H9 (cell line): ENCODE data around the gene ZCCHC17. TPM values are rescaled to one million over a fixed set of nuclear protein-coding genes. Genes with fewer than 3 reads are reported as not detected.

ENCODE experiments used
- DNase-seq: peaks from one replicate; pipeline ENCODE4 v3.0.0-alpha.2; 2017
- H2AFZ ChIP-seq: one replicate; pipeline ENCODE4 v1.6.1; 2013; ENCODE audit warnings: mild to moderate bottlenecking, low read length, control low read depth, moderate library complexity
- H2AK5ac ChIP-seq: 2 replicates; pipeline ENCODE4 v1.6.1; 2013; ENCODE audit warnings: low read length, control low read depth, mixed read lengths; ENCODE audit not compliant: insufficient read length
- H2BK120ac ChIP-seq: one replicate; pipeline ENCODE4 v1.6.1; 2013; ENCODE audit warnings: low read depth, mild to moderate bottlenecking, low read length, control low read depth, inconsistent platforms; ENCODE audit not compliant: poor library complexity, severe bottlenecking
- H2BK12ac ChIP-seq: 2 replicates; pipeline ENCODE4 v1.6.1; 2013; ENCODE audit warnings: low read length, control low read depth, mixed read lengths, low read depth; ENCODE audit not compliant: insufficient read length
- H2BK15ac ChIP-seq: 2 replicates; pipeline ENCODE4 v1.6.1; 2013; ENCODE audit warnings: low read depth, low read length, control low read depth
- H2BK20ac ChIP-seq: one replicate; pipeline ENCODE4 v1.6.1; 2013; ENCODE audit warnings: low read depth, mild to moderate bottlenecking, low read length, control low read depth, inconsistent platforms; ENCODE audit not compliant: poor library complexity, severe bottlenecking
- H2BK5ac ChIP-seq: 2 replicates; pipeline ENCODE4 v1.6.1; 2013; ENCODE audit warnings: low read length, control low read depth, mixed read lengths; ENCODE audit not compliant: insufficient read length
- H3K14ac ChIP-seq: 2 replicates; pipeline ENCODE4 v1.6.1; 2013; ENCODE audit warnings: low read length, control low read depth; ENCODE audit not compliant: insufficient read depth
- H3K18ac ChIP-seq: 2 replicates; pipeline ENCODE4 v1.6.1; 2013; ENCODE audit warnings: low read depth, mild to moderate bottlenecking, mixed read lengths, low read length, control low read depth; ENCODE audit not compliant: insufficient read length
- H3K23ac ChIP-seq: 2 replicates; pipeline ENCODE4 v1.6.1; 2013; ENCODE audit warnings: low read length, control low read depth, mixed read lengths, low read depth; ENCODE audit not compliant: insufficient read length
- H3K23me2 ChIP-seq: 2 replicates; pipeline ENCODE4 v1.6.1; 2013; ENCODE audit warnings: low read depth, mild to moderate bottlenecking, mixed read lengths, low read length, control low read depth; ENCODE audit not compliant: insufficient read length, poor library complexity, severe bottlenecking
- H3K27ac ChIP-seq: 2 replicates; pipeline ENCODE4 v1.5.1; 2013; ENCODE audit warnings: low read length, control low read depth, mixed read lengths, low read depth; ENCODE audit not compliant: insufficient read length
- H3K27me3 ChIP-seq: 2 replicates; pipeline ENCODE4 v1.6.1; 2013; ENCODE audit warnings: low read length, control low read depth, inconsistent platforms; ENCODE audit not compliant: insufficient read depth
- H3K4ac ChIP-seq: 2 replicates; pipeline ENCODE4 v1.6.1; 2013; ENCODE audit warnings: low read depth, mild to moderate bottlenecking, control low read depth, inconsistent platforms, low read length, moderate library complexity
- H3K4me1 ChIP-seq: 2 replicates; pipeline ENCODE4 v1.6.1; 2013; ENCODE audit warnings: low read length, control low read depth, inconsistent platforms; ENCODE audit not compliant: insufficient read depth
- H3K4me2 ChIP-seq: 2 replicates; pipeline ENCODE4 v1.6.1; 2013; ENCODE audit warnings: low read length, control low read depth, mixed read lengths; ENCODE audit not compliant: insufficient read length, insufficient read depth
- H3K56ac ChIP-seq: 2 replicates; pipeline ENCODE4 v1.6.1; 2013; ENCODE audit warnings: low read depth, mild to moderate bottlenecking, mixed read lengths, low read length, control low read depth; ENCODE audit not compliant: insufficient read length
- H3K79me1 ChIP-seq: 2 replicates; pipeline ENCODE4 v1.6.1; 2013; ENCODE audit warnings: low read depth, mild to moderate bottlenecking, moderate library complexity, low read length, control low read depth, inconsistent platforms; ENCODE audit not compliant: insufficient read depth, poor library complexity, severe bottlenecking
- H3K79me2 ChIP-seq: 2 replicates; pipeline ENCODE4 v1.6.1; 2013; ENCODE audit warnings: low read length, control low read depth, inconsistent platforms; ENCODE audit not compliant: insufficient read depth
- H3K9ac ChIP-seq: 2 replicates; pipeline ENCODE4 v1.6.1; 2013; ENCODE audit warnings: low read length, control low read depth, mixed read lengths; ENCODE audit not compliant: insufficient read length; ENCODE audit errors: extremely low read depth
- H3K9me3 ChIP-seq: one replicate; pipeline ENCODE4 v1.6.1; 2013; ENCODE audit warnings: low read depth, low read length, inconsistent platforms; ENCODE audit not compliant: control insufficient read depth
- H3T11ph ChIP-seq: one replicate; pipeline ENCODE4 v1.6.1; 2013; ENCODE audit warnings: mild to moderate bottlenecking, low read length, control low read depth, inconsistent platforms
- H4K20me1 ChIP-seq: one replicate; pipeline ENCODE4 v1.6.1; 2013; ENCODE audit not compliant: control insufficient read depth, insufficient read length, insufficient read depth
- H4K5ac ChIP-seq: 2 replicates; pipeline ENCODE4 v1.6.1; 2013; ENCODE audit warnings: low read depth, mild to moderate bottlenecking, mixed read lengths, low read length, control low read depth; ENCODE audit not compliant: insufficient read length
- H4K8ac ChIP-seq: replicated peaks from 2 replicates; pipeline ENCODE4 v1.6.1; 2013; ENCODE audit warnings: low read length, control low read depth, mixed read lengths, low read depth; ENCODE audit not compliant: insufficient read length
- H4K91ac ChIP-seq: 2 replicates; pipeline ENCODE4 v1.6.1; 2013; ENCODE audit warnings: low read depth, mild to moderate bottlenecking, moderate library complexity, mixed read lengths, low read length, control low read depth; ENCODE audit not compliant: insufficient read length
- H3K27ac Mint-ChIP-seq, 3 experiments: 2 replicates in 2 of 3; 3 replicates in 1 of 3; pipeline ENCODE4 v1.8.0; 2020 to 2021; ENCODE audit warnings: mixed read lengths in 3 of 3, mild to moderate bottlenecking in 1 of 3, moderate library complexity in 1 of 3
- H3K27me3 Mint-ChIP-seq: 2 replicates; pipeline ENCODE4 v1.8.0; 2021; ENCODE audit warnings: low read depth, mild to moderate bottlenecking, moderate library complexity, mixed read lengths
- H3K36me3 Mint-ChIP-seq, 3 experiments: 2 replicates in 2 of 3; 3 replicates in 1 of 3; pipeline ENCODE4 v1.8.0; 2020 to 2021; ENCODE audit warnings: low read depth in 3 of 3, mixed read lengths in 3 of 3; ENCODE audit not compliant: insufficient read depth in 1 of 3
- H3K4me1 Mint-ChIP-seq, 2 experiments: 2 replicates each; pipeline ENCODE4 v1.8.0; 2020; ENCODE audit warnings: mixed read lengths in 2 of 2
- H3K4me3 Mint-ChIP-seq, 2 experiments: 2 replicates in 1 of 2; 3 replicates in 1 of 2; pipeline ENCODE4 v1.8.0; 2020 to 2021; ENCODE audit warnings: mild to moderate bottlenecking in 2 of 2, mixed read lengths in 2 of 2, moderate library complexity in 1 of 2
- H3K9me3 Mint-ChIP-seq, 2 experiments: 2 replicates in 1 of 2; 3 replicates in 1 of 2; pipeline ENCODE4 v1.8.0; 2020; ENCODE audit warnings: mild to moderate bottlenecking in 2 of 2, mixed read lengths in 2 of 2, moderate library complexity in 1 of 2
- CTCF ChIP-seq: fragments of 200-600 bp; sonication (generic); conservative IDR thresholded peaks from 3 replicates; pipeline ENCODE4 v1.8.0; 2021; ENCODE audit warnings: antibody characterized with exemption, mild to moderate bottlenecking
- WGBS: extraction: QIAGEN DNeasy Blood & Tissue Kit; methylation state at CpG from one replicate; pipeline ENCODE4 v1.1.7; 2013; ENCODE audit warnings: missing lambda C conversion rate, low lambda C conversion rate, mixed read lengths; ENCODE audit not compliant: insufficient read length; ENCODE audit errors: extremely low coverage; 5-methylcytosine and 5-hydroxymethylcytosine counted together
- total RNA-seq: library from RNA; stranded (reverse); gene quantifications from 2 replicates; pipeline ENCODE4 v1.2.1, GENCODE V29; 2021

Gene ZCCHC17
- total RNA-seq, 1 experiment from 2014 or later: 50.4 TPM

- no peak overlapping the region for H2BK20ac ChIP-seq
- H3K9ac ChIP-seq: no peak overlapping the region
- Mint-ChIP-seq H3K27ac (no peak overlapping the region), H3K4me3 (no peak overlapping the region), H3K4me1 (peaks cover 5 to 10% of the 10 kb centered on the region in 2 experiments), H3K27me3 (peaks cover 2% of the 10 kb centered on the region), H3K36me3 (no peaks in the 10 kb centered on the region), H3K9me3 (no peaks in the 10 kb centered on the region; a peak in 3 of 5 replicates)
- H3K23ac ChIP-seq: no peak overlapping the region
- H2AFZ ChIP-seq: no peak overlapping the region
- TF ChIP-seq CTCF: no peak
- no peak overlapping the region for H4K91ac ChIP-seq
- H3K27me3 ChIP-seq: no peaks in the 10 kb centered on the region
- H4K5ac ChIP-seq: no peak overlapping the region
- no peak for DNase-seq
- H3K27ac ChIP-seq: no peak overlapping the region
- H4K20me1 ChIP-seq: no peaks in the 10 kb centered on the region
- H3K79me2 ChIP-seq: no peaks in the 10 kb centered on the region
- no peak overlapping the region for H2BK12ac ChIP-seq
- H3K56ac ChIP-seq: no peak overlapping the region
- H2AK5ac ChIP-seq: no peak overlapping the region
- H4K8ac ChIP-seq: no peak overlapping the region
- no peak overlapping the region for H2BK15ac ChIP-seq
- no peaks in the 10 kb centered on the region for H3K23me2 ChIP-seq
- no peak overlapping the region for H3K14ac ChIP-seq
- H2BK5ac ChIP-seq: no peak overlapping the region
- H3T11ph ChIP-seq: no peak overlapping the region
- no peaks in the 10 kb centered on the region for H3K79me1 ChIP-seq
- no peak overlapping the region for H2BK120ac ChIP-seq
- no CpG with 5 or more reads among the region's 10 CpGs for WGBS
- no peak overlapping the region for H3K18ac ChIP-seq
- no peak overlapping the region for H3K4ac ChIP-seq
- H3K4me1 ChIP-seq: no peaks in the 10 kb centered on the region
- H3K4me2 ChIP-seq: no peak overlapping the region
- H3K9me3 ChIP-seq: no peaks in the 10 kb centered on the region
Measured at GRCh38 chr1:31387612-31388011, 90.8 kb downstream of the ZCCHC17 start.
